SU-DHL-6 (cell line): Measurements from ENCODE around the gene IMP3.

ENCODE experiments used
- H2AFZ ChIP-seq: fragments of 200-600 bp; sonication (generic); 2 replicates; pipeline ENCODE4 v1.6.1; 2014; ENCODE audit warnings: low read depth, mild to moderate bottlenecking, moderate library complexity, mixed read lengths, antibody characterized with exemption, low read length; ENCODE audit not compliant: severe bottlenecking
- H3F3A ChIP-seq: fragments of 200-600 bp; shearing (Covaris generic); 2 replicates; pipeline ENCODE4 v1.6.0; 2016; ENCODE audit warnings: antibody characterized with exemption, mild to moderate bottlenecking; ENCODE audit not compliant: insufficient read depth
- H3K27ac ChIP-seq: fragments of 200-600 bp; sonication (generic); 2 replicates; pipeline ENCODE4 v1.5.1; 2016; ENCODE audit warnings: low read depth, mild to moderate bottlenecking, low read length, moderate library complexity, mixed read lengths
- H3K27me3 ChIP-seq: fragments of 200-600 bp; sonication (generic), shearing (Covaris generic); 2 replicates; pipeline ENCODE4 v1.6.0; 2014; ENCODE audit warnings: mild to moderate bottlenecking, low read length
- H3K36me3 ChIP-seq: fragments of 200-600 bp; sonication (generic); 2 replicates; pipeline ENCODE4 v1.6.1; 2014; ENCODE audit warnings: mild to moderate bottlenecking, low read length, mixed read lengths
- H3K4me2 ChIP-seq: fragments of 300-600, 200-600 bp; shearing (Covaris generic), sonication (generic); 2 replicates; pipeline ENCODE4 v1.6.0; 2014; ENCODE audit warnings: low read length, low read depth, mild to moderate bottlenecking; ENCODE audit not compliant: poor library complexity, severe bottlenecking
- H3K4me3 ChIP-seq: fragments of 200-600 bp; sonication (generic); 2 replicates; pipeline ENCODE4 v1.5.1; 2014; ENCODE audit warnings: antibody characterized with exemption, low read length, mild to moderate bottlenecking, mixed read lengths; ENCODE audit not compliant: insufficient read depth, poor library complexity, severe bottlenecking
- H3K79me2 ChIP-seq: fragments of 200-600 bp; sonication (generic); 2 replicates; pipeline ENCODE4 v1.6.1; 2014; ENCODE audit warnings: mild to moderate bottlenecking, low read length, moderate library complexity; ENCODE audit not compliant: insufficient read depth
- H3K9ac ChIP-seq: fragments of 200-600 bp; sonication (generic); 2 replicates; pipeline ENCODE4 v1.7.0; 2014; ENCODE audit warnings: mild to moderate bottlenecking, low read length
- H3K9me2 ChIP-seq: fragments of 200-600 bp; sonication (generic); replicated peaks from 2 replicates; pipeline ENCODE4 v1.6.1; 2014; ENCODE audit warnings: low read length; ENCODE audit not compliant: insufficient read depth
- H3K9me3 ChIP-seq: fragments of 200-600 bp; sonication (generic); 2 replicates; pipeline ENCODE4 v1.6.1; 2014; ENCODE audit warnings: low read length, mixed read lengths; ENCODE audit not compliant: insufficient read depth
- H4K20me1 ChIP-seq: fragments of 200-600 bp; sonication (generic); 2 replicates; pipeline ENCODE4 v1.6.1; 2014; ENCODE audit warnings: low read depth, mild to moderate bottlenecking, antibody characterized with exemption, low read length, moderate library complexity, mixed read lengths
- EZH2phosphoT487 ChIP-seq: fragments of 200-600 bp; sonication (generic), shearing (Covaris generic); conservative IDR thresholded peaks from 2 replicates; pipeline ENCODE4 v1.6.1; 2018; ENCODE audit warnings: mild to moderate bottlenecking, antibody characterized with exemption, low read length, moderate library complexity, mixed read lengths
- TF ChIP-seq, protein P1 (sequence below): fragments of 200-600 bp; sonication (generic); IDR thresholded peaks from one replicate; pipeline ENCODE4 v1.5.1; 2017; ENCODE audit warnings: antibody characterized with exemption, mild to moderate bottlenecking, low read length, moderate library complexity; ENCODE audit not compliant: insufficient read depth, poor library complexity, severe bottlenecking

Gene IMP3

GRCh38 chr15:75620058-75620820 lies 19.8 kb downstream of the IMP3 start:
- Histone ChIP-seq H3F3A (peaks cover 11% of the 10 kb centered on the region; the same call in 1 of the 2 replicates), H3K9ac (no peak overlapping the region), H3K9me3 (no peaks in the 10 kb centered on the region), H2AFZ (no peak overlapping the region), H4K20me1 (no peaks in the 10 kb centered on the region), H3K27ac (no peak overlapping the region), H3K4me2 (no peak overlapping the region), H3K9me2 (no peaks in the 10 kb centered on the region), H3K79me2 (no peaks in the 10 kb centered on the region), H3K4me3 (no peak overlapping the region), H3K36me3 (peaks cover 11% of the 10 kb centered on the region; the same call in 1 of the 2 replicates), H3K27me3 (no peaks in the 10 kb centered on the region)
- TF ChIP-seq, protein P1, sequence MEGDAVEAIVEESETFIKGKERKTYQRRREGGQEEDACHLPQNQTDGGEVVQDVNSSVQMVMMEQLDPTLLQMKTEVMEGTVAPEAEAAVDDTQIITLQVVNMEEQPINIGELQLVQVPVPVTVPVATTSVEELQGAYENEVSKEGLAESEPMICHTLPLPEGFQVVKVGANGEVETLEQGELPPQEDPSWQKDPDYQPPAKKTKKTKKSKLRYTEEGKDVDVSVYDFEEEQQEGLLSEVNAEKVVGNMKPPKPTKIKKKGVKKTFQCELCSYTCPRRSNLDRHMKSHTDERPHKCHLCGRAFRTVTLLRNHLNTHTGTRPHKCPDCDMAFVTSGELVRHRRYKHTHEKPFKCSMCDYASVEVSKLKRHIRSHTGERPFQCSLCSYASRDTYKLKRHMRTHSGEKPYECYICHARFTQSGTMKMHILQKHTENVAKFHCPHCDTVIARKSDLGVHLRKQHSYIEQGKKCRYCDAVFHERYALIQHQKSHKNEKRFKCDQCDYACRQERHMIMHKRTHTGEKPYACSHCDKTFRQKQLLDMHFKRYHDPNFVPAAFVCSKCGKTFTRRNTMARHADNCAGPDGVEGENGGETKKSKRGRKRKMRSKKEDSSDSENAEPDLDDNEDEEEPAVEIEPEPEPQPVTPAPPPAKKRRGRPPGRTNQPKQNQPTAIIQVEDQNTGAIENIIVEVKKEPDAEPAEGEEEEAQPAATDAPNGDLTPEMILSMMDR, result no peak
- TF ChIP-seq EZH2phosphoT487, result no peak

GRCh38 chr15:75616766-75617165 lies 23.3 kb downstream of the IMP3 start:
- H3K36me3 ChIP-seq, result peaks cover 18% of the 10 kb centered on the region
- no peak overlapping the region for H3K4me2 ChIP-seq
- H3F3A ChIP-seq, result no peaks in the 10 kb centered on the region
- TF ChIP-seq EZH2phosphoT487, result no peak
- TF ChIP-seq, protein P1, result no peak
- H3K9ac ChIP-seq, result no peak overlapping the region
- H3K27ac ChIP-seq, result no peak overlapping the region
- H2AFZ ChIP-seq, result no peak overlapping the region
- H3K27me3 ChIP-seq, result no peaks in the 10 kb centered on the region
- H3K4me3 ChIP-seq, result no peak overlapping the region
- no peaks in the 10 kb centered on the region for H3K79me2 ChIP-seq
- no peaks in the 10 kb centered on the region for H4K20me1 ChIP-seq
- no peaks in the 10 kb centered on the region for H3K9me2 ChIP-seq
- no peaks in the 10 kb centered on the region for H3K9me3 ChIP-seq

- H3K9me2 ChIP-seq, result no peaks in the 10 kb centered on the region
- H2AFZ ChIP-seq, result no peak overlapping the region
- no peak overlapping the region for H3K9ac ChIP-seq
- TF ChIP-seq, protein P1, result no peak
- TF ChIP-seq EZH2phosphoT487, result no peak
- H3K27ac ChIP-seq, result no peak overlapping the region
- H3K36me3 ChIP-seq, result peaks cover 6% of the 10 kb centered on the region; the same call in 1 of the 2 replicates
- H3F3A ChIP-seq, result no peaks in the 10 kb centered on the region
- H3K4me3 ChIP-seq, result no peak overlapping the region
- no peak overlapping the region for H3K4me2 ChIP-seq
- H3K27me3 ChIP-seq, result no peaks in the 10 kb centered on the region
- no peaks in the 10 kb centered on the region for H3K9me3 ChIP-seq
- H4K20me1 ChIP-seq, result no peaks in the 10 kb centered on the region
- no peaks in the 10 kb centered on the region for H3K79me2 ChIP-seq
Measured at GRCh38 chr15:75606711-75607699, 33.0 kb downstream of the IMP3 start.
